HG03139 (cell line): ENCODE measurements around the gene THSD4.

ENCODE experiments used
- ATAC-seq: cut with Tn5 transposase; IDR thresholded peaks from one replicate; pipeline ENCODE4 v1.9.1; 2021; ENCODE audit not compliant: unreplicated experiment

The THSD4 gene

DNA sequence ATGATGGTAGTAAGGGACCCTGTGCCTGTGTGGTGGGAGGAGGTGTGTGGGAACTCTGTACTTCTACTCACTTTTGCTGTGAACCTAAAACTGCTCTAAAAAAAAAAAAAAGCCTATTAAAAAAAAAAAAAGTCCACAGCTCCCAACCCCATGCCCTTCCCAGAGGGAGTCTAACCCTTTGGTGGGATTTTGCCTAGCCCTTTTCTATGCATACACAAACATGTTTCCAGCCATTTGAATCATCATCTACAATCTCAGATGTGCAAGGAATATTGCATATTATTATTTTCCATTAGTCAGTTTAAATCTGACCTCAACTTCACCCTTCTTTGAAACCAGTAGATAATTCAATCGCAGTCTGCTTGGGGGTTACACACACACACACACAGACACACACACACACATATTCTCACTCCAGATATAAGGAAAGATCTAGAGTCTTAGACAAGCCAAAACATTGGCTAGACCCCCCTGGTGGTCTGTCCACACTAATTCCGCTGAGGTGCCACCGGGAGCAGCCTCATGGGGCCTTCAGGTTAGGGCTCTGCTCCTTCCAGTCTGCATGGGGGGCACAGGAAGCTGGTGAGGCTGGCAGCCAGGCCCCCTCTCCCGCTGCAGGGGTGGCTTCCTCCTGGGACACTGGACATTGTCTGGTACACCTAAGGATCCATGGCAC, 619.6 kb downstream of the THSD4 start:
- no peak for ATAC-seq

DNA sequence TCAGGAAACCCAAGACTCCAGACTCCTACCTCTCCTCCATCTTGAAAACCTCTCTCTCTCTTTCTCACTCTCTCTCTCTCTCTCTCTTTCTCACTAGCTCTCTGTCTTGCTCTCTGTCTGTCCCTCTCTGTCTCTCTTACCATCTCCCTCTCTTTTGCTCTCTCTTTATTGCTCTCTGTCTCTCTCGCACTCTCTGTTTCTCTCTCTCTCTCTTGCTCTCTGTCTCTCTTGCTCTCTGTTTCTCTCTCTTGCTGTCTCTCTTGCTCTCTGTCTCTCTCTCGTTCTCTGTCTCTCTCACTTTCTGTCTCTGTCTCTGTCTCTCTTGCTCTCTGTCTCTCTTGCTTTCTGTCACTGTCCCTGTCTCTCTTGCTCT, 620.1 kb downstream of the THSD4 start:
- no peak for ATAC-seq

DNA sequence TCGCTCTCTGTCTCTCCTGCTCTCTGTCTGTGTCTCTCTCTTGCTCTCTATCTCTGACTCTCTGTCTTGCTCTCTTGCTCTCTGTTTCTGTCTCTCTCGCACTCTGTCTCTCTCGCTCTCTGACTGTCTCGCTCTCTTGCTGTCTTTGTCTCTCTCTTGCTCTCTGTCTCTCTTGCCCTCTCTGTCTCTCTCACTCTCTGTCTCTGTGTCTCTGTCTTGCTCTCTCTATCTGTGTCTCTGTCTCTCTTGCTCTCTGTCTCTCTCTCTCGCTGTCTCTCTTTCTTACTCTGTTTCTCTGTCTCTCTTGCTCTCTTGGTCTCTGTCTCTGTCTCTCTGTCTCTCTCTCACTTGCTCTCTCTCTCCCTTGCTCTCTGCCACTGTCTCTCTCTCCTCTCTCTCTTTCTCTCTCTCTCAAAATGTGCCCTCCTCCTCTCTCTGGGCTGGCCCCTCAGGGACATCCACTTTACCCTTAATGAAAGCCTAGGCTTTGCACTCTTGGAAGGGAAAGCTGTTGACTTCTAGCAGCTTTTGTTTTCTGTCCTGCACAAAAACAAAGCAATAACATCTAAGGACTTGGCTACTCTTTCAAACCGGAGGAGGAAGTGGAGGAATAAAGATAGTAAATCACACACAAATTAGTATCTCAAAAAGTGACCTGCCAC, 621.1 kb downstream of the THSD4 start:
- ATAC-seq = no peak

DNA sequence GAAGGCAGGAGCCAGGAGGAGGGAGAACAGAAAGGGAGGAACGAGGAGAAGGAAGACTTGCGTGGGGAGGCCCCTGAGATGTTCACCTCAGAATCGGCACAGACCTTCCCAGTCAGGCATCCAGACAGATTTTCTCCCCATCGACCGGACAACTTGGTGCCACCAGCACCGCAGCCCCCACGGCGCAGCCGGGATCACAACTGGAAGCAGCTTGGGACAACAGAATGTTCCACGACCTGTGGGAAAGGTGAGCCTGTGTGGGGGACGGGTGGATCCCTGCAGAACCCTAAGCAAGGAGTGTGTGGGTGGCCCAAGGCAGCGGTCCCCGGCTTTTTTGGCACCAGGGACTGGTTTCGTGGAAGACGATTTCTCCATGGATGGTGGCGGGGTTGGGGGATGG, 622.5 kb downstream of the THSD4 start:
- ATAC-seq = no peak

DNA sequence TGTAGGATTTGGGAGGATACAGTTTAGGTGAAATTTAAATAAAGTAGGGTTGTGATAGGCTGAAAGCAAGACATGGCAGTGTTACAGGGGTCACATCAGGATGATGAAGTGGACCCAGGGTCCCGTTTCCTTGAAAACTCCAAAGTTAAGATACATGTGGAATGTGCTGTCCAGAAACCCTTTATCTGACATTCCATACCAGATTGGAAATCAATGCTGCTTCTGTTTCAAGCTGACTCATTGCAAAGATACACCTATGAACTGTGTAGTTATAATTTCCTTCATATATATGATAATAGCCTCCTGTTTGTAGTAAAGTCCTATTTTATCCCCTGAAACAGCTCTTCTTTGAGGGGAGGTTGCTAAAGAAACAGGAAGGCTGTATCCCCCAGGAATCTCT, 624.1 kb downstream of the THSD4 start:
- ATAC-seq = no peak

DNA sequence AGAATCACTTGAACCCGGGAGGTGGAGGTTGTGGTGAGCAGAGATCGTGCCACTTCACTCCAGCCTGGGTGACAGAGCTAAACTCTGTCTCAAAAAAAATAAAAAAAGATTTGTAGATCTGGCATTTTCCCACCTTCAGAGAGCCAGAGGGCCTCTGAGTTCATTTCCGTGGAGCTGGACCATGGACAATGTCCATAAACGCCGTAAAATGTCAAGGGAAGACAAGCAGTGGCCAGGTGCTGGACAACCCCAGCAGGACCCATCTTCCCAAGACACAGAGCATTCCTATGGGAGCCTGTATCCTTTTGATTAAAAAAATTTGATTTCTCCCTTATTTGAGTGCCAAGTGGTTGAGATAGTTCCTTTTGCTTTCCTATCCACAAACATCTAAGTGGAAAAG, 627.7 kb downstream of the THSD4 start:
- ATAC-seq = no peak

DNA sequence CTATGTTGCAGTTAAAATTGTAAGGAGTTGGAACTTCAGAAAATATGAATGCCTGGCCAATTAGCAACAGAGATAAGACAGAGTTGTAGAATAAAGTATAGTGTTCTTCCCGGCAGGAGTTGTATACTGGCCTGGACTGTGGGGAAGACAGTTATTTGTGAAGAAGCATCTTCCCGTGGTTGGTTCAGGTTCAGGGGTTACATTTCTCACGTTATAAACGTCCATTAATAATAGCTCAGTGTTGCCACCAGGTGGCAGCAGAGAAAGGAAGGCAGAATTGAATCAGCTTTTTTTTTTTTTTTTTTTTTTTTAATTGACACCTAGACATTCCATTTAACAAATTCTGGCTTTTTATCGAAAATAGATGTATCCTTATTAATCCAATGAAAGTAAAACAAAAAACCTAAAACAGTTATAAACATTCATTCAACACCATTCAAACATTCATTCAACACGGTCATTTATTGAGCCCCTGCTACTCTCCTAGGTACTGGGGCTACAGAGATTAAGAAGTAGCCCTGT, 628.7 kb downstream of the THSD4 start:
- no peak for ATAC-seq

DNA sequence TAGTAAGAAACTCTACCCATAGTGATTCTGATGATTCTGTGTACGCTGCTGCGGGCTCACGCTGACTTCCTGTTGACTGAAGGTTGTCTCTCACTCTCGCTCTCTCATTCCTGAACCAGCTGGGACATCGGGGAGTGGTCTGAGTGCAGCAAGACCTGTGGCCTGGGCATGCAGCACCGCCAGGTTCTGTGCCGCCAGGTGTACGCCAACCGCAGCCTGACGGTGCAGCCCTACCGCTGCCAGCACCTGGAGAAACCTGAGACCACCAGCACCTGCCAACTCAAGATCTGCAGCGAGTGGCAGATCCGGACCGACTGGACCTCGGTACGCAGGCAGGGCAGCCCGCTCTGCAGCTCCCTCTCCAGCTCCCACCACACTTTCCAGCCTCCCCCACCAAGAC, 631.4 kb downstream of the THSD4 start:
- ATAC-seq = no peak

DNA sequence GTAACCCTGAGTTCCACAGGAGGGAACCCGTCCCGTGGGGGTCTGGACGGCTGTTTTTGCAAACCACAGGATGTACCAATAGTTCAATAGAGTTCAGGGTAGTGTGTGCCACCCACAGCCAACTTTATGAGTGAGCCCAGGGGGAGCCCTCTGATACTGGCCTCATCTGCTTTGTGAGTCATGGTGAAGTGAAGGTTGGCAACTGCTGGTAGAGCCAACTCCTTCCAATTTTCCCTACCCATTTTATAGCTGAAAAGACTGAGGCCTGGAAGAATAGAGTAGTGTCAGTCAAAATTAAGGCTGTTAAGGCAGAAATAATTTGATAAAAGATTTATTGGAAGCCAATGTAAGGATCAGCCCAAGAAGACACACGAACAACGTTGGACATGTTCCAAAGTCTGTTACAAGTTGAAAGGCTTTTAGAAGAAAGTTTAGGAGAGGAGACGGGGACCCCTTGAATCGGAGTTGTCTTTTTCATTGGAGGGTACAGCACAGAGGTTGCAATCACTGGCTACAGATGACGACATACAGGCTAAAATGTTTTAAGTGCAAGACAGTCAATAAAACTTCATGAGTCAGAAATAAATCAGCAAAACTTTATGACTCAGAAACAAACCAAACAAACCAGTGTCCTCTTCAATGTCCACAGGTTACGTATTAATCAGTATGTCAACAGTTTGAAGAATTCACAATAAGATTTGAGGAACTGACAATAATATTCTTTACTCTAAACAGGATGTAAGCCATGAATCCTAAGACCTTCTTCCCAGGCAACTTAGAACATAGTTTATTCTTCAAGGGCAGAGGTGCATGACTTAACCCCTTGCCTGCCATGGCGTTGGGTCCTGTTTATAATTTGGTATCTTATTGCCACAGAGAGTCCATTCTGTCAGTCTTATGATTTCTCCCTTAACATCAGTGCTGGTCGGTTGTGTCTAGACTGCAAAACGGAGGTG, 632.1 kb downstream of the THSD4 start:
- ATAC-seq = no peak

DNA sequence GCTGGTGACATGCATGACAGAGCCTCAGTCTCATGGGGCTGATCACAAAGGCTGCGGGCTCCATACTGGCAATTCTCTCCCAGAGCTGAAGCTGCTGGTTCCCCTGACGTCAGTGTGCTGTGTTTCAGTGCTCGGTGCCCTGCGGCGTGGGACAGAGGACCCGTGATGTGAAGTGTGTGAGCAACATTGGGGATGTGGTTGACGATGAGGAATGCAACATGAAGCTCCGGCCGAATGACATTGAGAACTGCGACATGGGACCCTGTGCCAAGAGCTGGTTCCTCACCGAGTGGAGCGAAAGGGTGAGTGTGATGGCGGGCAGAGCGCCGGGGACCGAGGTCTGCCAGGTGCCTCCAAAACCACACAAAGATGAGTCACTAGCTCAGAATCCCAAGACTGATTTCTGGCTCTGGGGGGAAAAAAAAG, 633.0 kb downstream of the THSD4 start:
- no peak for ATAC-seq

DNA sequence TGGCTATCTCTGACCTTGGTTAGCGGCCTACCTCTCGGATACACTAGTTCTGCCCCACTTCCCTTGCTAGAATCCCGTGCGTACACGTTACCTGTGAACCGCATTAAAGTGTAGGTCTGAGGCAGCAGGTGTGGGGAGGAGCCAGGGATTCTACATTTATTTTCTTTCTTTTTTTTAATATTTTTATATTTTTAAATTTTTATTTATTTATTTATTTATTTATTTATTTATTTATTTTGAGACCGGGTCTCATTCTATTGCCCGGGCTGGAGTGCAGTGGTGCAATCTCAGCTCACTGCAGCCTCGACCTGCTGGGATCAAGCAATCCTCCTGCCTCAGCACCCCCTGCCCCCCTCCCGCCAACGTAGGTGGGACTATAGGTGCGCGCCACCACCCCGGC, 634.2 kb downstream of the THSD4 start:
- no peak for ATAC-seq

DNA sequence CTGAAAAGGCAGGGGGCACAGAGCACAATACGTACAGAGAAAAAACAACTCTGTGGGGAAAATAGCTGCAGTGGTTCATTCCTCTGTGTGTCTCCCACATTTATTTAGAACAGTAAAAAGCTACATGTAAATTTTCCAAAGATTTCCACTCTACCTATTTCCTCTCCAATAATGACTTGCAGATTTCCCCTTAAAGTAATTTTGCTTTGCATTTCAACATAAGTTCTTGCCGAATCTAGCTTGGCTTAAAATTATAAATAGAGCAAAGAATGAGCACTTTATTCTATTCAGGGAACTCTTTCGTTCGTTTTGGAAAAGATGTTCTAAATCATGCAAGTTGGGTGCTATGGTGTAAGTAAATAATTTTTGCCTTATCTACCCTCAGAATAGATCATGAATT, 636.9 kb downstream of the THSD4 start:
- ATAC-seq = no peak

DNA sequence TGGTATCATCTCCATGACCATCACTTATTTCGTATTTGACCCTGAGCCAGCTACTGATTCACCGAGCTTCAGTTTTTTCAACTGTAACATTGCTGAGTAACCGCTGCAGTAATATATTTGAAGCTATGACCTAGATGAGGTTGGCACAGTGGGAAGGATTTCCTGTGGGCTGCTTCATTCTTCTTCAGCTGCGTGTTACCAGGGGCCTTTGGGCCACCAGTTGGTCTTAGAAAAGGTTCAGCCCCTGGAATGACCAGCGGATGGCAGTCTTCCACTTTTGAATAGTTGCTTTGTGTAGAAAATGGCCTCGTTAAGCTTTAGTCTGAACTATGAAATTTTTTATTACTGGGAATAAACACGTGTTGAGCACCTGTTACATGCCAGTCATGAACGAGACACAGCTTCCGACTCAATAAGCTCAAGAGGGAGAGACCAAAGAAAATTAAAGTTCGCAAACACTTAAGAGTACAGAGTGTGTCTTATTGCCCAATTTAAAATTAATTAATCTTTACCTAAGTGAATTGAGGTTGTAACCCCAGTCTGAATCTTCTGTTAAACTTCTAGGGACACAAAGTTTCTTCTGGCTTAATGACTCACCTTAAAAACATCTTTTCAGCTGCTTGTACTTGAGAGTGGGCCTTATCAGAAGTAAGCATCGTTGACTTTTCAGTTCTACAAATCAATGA, 637.5 kb downstream of the THSD4 start:
- ATAC-seq = no peak

DNA sequence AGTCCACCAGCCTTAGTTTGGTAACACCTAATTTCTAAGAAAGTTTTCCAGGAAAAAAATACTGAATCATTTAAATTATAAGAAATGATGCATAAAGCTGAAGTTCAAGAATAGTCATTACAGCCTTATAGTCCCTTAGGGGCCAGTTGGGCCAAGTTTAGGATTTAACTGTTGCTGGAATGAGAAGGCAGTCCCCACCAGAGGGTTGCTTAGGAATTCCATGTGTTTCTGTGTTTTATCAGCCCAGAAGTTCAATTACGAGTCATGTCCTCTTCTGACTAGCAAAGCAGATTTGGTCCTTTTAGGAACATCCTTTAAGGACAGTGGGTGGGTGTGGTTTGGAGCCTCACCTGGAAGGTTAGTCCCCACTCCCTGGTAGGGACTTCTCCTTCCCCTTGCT, 638.1 kb downstream of the THSD4 start:
- ATAC-seq = no peak

DNA sequence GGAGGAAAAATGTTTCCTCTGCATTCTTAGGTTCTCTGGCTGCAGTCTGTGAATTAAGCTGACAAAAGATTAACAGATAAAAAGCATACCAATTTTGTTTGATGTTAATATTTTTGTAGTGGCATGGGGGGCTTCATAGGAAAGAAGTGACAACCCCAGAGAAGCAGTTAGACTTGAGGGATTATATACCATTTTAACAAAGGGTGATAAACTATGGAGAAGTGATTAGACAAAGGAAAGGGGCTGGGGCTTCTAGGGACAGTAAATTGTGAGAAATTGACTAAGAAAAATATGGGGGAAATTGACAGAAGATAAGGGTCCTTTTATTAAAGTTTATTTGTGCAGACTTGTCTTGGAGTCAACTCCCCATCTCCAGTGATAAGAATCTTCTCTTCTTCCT, 639.4 kb downstream of the THSD4 start:
- no peak for ATAC-seq

DNA sequence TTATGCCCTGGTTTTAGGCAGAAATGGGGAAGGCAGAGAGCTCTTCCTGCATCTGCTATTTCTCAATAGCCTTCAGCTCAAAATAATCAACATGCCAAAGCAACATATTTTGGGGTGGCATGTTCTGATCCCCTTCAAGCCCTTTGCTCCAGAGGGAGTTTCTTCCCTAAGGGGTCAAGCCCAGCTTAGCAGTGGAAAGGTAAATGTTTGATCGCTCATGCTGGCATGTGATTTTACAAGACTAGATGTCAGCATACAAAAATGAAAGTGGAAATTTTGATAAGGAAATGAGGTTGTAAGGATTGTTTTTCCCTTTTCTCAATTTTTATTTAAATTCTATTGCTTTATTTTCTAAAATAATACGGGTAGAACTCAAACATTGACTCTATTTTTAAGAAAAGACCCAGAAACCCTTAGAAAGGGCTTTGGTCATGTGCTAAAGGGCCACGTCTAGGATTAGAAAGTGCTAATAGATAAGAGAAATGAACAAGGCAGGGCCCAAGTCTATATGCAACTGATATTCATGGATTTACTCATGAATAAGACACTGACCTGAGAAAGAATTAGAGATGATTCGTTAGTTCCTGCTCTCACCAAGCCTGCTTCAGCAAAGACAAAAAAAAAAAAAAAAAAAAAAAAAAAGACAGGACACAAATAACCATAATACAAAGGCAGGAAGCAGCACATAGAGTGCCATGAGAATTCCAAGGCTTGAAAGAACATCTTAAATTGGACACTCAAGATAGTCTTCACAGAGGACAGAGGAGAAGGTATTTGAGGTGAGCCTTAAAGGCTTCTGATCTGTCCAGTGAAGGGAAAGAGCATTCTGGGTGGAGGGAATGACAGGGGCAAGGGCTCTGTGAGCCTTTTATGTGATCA, 640.1 kb downstream of the THSD4 start:
- no peak for ATAC-seq

DNA sequence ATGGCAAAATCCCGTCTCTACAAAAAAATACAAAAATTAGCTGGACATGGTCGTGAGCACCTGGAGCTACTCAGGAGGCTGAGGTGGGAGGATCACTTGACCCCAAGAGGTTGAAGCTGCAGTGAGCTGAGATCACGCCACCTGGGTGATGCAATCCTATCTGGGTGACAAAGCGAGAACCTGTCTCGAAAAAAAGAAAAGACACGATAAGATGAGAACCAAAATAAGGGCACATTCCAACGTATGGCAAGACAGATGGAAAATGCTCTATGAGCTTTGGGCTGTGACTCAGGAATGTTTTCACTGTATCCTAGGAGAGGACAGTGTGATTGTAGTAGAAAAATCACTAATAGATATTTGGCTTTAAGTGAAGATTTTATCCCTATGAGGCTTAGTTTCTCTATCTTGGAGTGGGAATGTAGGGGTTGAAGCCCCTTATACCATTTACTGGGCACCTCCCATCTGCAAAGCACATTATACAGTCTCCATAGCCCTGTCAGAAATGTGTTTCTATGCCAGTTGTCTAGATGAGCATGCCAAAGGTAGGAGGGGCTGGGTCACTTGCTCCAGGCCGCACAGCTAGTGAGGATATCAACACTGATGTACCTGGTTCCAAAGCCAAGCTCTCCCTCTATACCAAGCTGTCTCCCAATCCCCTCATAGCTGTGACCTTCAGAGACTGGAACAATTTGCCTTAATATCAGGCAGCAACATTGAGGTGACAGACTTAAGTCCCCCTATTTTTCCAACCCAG, 641.5 kb downstream of the THSD4 start:
- no peak for ATAC-seq

DNA sequence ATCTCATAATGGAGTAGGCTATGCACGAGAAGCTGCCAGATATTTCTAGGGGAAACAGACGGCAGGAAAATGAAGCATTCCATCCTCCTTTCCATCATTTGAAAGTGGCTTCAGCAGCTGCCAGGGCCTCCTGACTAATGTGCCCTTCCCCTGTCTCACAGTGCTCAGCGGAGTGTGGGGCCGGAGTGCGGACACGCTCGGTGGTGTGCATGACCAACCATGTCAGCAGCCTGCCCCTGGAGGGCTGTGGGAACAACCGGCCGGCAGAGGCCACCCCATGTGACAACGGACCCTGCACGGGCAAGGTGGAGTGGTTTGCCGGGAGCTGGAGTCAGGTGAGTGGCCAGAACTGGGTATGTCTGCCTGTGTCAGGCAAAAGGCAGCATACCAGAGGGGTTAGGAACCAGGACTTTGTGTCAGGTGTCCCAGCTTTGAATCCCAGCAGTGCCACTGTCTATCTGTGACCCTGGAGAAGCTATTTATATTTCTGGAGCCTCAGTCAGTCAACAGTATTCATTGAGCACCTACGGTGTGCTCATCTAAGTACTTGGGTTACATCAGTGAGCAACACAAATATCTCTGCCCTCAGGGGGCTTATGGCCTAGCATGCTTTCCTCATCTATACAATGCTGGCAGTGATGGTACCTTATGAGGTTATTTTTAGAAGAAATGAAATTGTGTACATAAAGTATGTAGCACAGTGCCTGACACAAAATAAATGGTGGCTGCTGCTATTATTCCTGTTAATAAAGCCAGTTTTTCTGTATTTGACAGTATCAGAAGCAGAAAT, 642.7 kb downstream of the THSD4 start:
- no peak for ATAC-seq

DNA sequence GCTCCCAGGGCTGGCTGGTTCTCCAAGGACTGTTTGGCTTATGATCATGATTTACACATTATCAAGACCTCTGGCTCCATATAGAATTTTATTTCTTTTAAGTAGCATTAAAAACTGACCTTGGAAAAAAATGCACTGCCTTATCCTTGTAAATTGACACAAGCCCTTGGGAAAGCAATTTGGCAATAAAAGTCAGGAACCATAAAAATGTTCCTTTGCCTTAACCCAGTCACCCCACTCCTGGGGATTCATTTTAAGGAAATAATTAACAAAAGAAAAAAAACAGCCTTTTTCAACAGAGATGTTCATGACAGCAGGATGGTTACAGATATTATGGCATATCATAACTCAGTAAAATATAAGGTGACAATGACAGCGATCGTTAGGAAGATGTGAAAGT, 643.4 kb downstream of the THSD4 start:
- no peak for ATAC-seq
